Upper lobe of right lung (tissue), 1 donor: ENCODE measurements around the gene RYR1. TPM values are rescaled to one million over a fixed set of nuclear protein-coding genes. Genes with fewer than 3 reads are reported as not detected.

ENCODE experiments used
- ATAC-seq: fragments of 200-7000 bp; cut with Tn5 transposase; one replicate; pipeline ENCODE4 v1.9.1; 2020; ENCODE audit warnings: mild to moderate bottlenecking, moderate library complexity
- DNase-seq: peaks from one replicate; pipeline ENCODE4 v3.0.0-alpha.2; 2020
- H3K27ac ChIP-seq: fragments of 200-600 bp; one replicate; pipeline ENCODE4 v1.8.0; 2022
- H3K27me3 ChIP-seq: fragments of 200-600 bp; one replicate; pipeline ENCODE4 v1.8.0; 2022; ENCODE audit warnings: mild to moderate bottlenecking
- H3K36me3 ChIP-seq: fragments of 200-600 bp; one replicate; pipeline ENCODE4 v1.8.0; 2022
- H3K4me1 ChIP-seq: fragments of 200-600 bp; one replicate; pipeline ENCODE4 v1.8.0; 2022
- H3K4me3 ChIP-seq: fragments of 200-600 bp; one replicate; pipeline ENCODE4 v1.8.0; 2022; ENCODE audit warnings: mild to moderate bottlenecking
- H3K9me3 ChIP-seq: fragments of 200-600 bp; one replicate; pipeline ENCODE4 v1.8.0; 2022
- intact Hi-C: fragments of 100-400 bp; cut with DNase I; formaldehyde crosslinking; loops from one replicate; pipeline ENCODE4 v1.11.0; 2022
- total RNA-seq: library from RNA; stranded (reverse); fragmentation: NEBNext Ultra II Directional; extraction: Animal tissue kit (Norgen Biotek cat#: 25700); gene quantifications from one replicate; pipeline ENCODE4 v1.2.1, GENCODE V29; 2021
- TF ChIP-seq, protein P1 (sequence below): fragments of 200-600 bp; IDR thresholded peaks from one replicate; pipeline ENCODE4 v1.8.0; 2022; ENCODE audit warnings: antibody characterized with exemption
- donor health status: DM: no; HTN: yes; CAD: no; lungs with severe emphysema.

RYR1 gene
- total RNA-seq, 1 donor from 2014 or later: 6.5 TPM

GRCh38 chr19:38543286-38543806, 109.9 kb downstream of the RYR1 start:
- no peaks in the 10 kb centered on the region for H3K36me3 ChIP-seq
- H3K27me3 ChIP-seq: no peaks in the 10 kb centered on the region
- no peaks in the 10 kb centered on the region for H3K9me3 ChIP-seq
- DNase-seq: no peak
- peaks cover 19% of the 10 kb centered on the region for H3K4me1 ChIP-seq
- ATAC-seq: no peak
- H3K4me3 ChIP-seq: no peak overlapping the region
- H3K27ac ChIP-seq: no peak overlapping the region
- TF ChIP-seq, protein P1, sequence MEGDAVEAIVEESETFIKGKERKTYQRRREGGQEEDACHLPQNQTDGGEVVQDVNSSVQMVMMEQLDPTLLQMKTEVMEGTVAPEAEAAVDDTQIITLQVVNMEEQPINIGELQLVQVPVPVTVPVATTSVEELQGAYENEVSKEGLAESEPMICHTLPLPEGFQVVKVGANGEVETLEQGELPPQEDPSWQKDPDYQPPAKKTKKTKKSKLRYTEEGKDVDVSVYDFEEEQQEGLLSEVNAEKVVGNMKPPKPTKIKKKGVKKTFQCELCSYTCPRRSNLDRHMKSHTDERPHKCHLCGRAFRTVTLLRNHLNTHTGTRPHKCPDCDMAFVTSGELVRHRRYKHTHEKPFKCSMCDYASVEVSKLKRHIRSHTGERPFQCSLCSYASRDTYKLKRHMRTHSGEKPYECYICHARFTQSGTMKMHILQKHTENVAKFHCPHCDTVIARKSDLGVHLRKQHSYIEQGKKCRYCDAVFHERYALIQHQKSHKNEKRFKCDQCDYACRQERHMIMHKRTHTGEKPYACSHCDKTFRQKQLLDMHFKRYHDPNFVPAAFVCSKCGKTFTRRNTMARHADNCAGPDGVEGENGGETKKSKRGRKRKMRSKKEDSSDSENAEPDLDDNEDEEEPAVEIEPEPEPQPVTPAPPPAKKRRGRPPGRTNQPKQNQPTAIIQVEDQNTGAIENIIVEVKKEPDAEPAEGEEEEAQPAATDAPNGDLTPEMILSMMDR: no peak
- intact Hi-C loops: no loop called here

DNA sequence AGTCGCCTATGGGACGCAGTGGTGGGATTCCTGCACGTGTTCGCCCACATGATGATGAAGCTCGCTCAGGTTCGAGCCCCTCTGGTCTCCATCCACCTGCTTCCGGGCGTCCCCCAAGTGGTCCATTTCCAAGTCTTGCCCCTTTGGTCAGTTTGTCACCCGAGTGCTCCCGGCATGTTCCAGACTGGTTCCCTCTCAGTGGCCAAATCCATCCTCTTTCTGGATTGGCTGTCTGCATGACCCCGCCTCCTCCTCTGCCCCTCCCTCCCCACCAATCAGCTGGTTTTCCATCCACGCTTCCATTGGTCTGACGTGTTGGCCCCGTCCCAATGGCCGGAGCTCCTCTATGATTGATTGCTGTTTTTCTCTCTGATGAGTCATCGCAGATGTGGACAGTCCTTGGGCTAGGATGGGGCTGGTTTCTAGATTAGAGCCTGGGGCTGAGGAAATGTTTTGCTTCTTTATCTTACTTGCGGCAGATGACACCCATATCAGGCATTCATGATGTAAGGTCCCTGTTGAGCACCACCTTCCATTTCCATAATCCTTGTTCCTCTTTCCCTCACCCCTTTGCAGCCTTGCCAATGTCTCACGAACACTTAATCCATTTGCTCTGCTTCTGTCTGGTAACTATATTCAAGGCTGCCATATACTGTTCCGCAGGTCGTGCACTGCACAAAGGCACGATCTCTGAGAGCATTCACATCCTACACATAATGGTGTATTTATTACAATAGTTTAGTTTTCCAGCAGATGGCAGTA, 110.5 kb downstream of the RYR1 start:
- H3K27ac ChIP-seq: no peak overlapping the region
- H3K27me3 ChIP-seq: no peaks in the 10 kb centered on the region
- DNase-seq (peak; percentile 82), ATAC-seq (peak; percentile 88)
- H3K4me1 ChIP-seq: peaks cover 14% of the 10 kb centered on the region
- peak overlapping the region; percentile 23 for H3K4me3 ChIP-seq
- intact Hi-C loops: no loop called here
- H3K36me3 ChIP-seq: no peaks in the 10 kb centered on the region
- TF ChIP-seq, protein P1: peak; percentile 70
- no peaks in the 10 kb centered on the region for H3K9me3 ChIP-seq

- Histone ChIP-seq H3K27ac (peak overlapping the region; percentile 7), H3K4me1 (peaks cover 11% of the 10 kb centered on the region), H3K9me3 (no peaks in the 10 kb centered on the region), H3K4me3 (peak overlapping the region; percentile 23), H3K36me3 (no peaks in the 10 kb centered on the region), H3K27me3 (no peaks in the 10 kb centered on the region)
- ATAC-seq: no peak
- intact Hi-C loops: no loop called here
- no peak for DNase-seq
- TF ChIP-seq, protein P1: no peak
These were observed 111.3 kb downstream of the RYR1 start for GRCh38 chr19:38544569-38545315.

GRCh38 chr19:38545596-38545995, 112.1 kb downstream of the RYR1 start:
- Histone ChIP-seq H3K27ac (no peak overlapping the region), H3K4me3 (no peak overlapping the region), H3K4me1 (peaks cover 11% of the 10 kb centered on the region), H3K36me3 (no peaks in the 10 kb centered on the region), H3K9me3 (no peaks in the 10 kb centered on the region), H3K27me3 (no peaks in the 10 kb centered on the region)
- DNase-seq: no peak
- TF ChIP-seq, protein P1: no peak
- intact Hi-C loops: no loop called here
- ATAC-seq: no peak

DNA sequence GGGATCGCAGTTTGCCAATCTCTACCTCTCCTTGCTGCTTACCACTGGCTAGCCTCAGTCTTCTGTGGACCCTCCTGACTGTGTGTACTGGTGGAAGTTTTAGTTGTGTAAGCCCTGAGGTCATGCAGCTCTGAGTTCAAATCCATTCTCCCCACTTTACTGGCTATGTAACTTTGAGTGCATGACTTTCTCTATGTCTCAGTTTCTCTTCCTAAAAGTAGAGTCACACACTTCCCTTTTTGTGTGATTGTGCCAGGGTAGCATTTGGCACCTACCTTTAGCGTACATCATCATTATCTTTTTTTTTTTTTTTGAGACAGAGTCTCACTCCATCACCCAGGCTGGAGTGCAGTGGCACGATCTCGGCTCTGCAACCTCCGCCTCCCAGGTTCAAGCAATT, 113.9 kb downstream of the RYR1 start:
- intact Hi-C loops: no loop called here
- DNase-seq (no peak), ATAC-seq (no peak)
- Histone ChIP-seq H3K27ac (no peak overlapping the region), H3K9me3 (no peaks in the 10 kb centered on the region), H3K27me3 (peaks cover 2% of the 10 kb centered on the region), H3K36me3 (no peaks in the 10 kb centered on the region), H3K4me1 (peaks cover 11% of the 10 kb centered on the region), H3K4me3 (no peak overlapping the region)
- TF ChIP-seq, protein P1: no peak
